HCT116 (cell line): ENCODE measurements around the gene ERC2. TPM values are rescaled to one million over a fixed set of nuclear protein-coding genes. Genes with fewer than 3 reads are reported as not detected.

Source experiments
- ATAC-seq: fragments of 200-7000 bp; cut with Tn5 transposase; 2 replicates; pipeline ENCODE4 v1.9.1; 2020; ENCODE audit warnings: mild to moderate bottlenecking, moderate library complexity
- BruUV-seq: library from RNA; stranded (reverse); fragments of 400-500 nt; replicated peaks from 2 replicates; lab custom pipeline; 2021; lab: Mats Ljungman, UMichigan
- CTCF ChIA-PET: fragments of 300-600 bp; sonication (Branson Sonifier 250); formaldehyde crosslinking; loops from one replicate; lab custom pipeline; 2021; ENCODE audit warnings: antibody characterized with exemption; lab: Charles Lee
- POLR2A ChIA-PET: fragments of 300-600, 350-600 bp; sonication (Branson Sonifier 250); formaldehyde crosslinking; loops from one replicate; lab custom pipeline; 2021; ENCODE audit warnings: antibody characterized with exemption; lab: Charles Lee
- RAD21 ChIA-PET, 2 experiments: fragments of 300-600 bp; sonication (Branson Sonifier 250); formaldehyde crosslinking; loops; one replicate each; lab custom pipeline; 2023; ENCODE audit warnings: low total read pairs in 2 of 2; ENCODE audit not compliant: uncharacterized antibody in 2 of 2, unreplicated experiment in 2 of 2, low non-redundant PET in 1 of 2; lab: Charles Lee
- DNase-seq: peaks from one replicate; pipeline ENCODE4 v3.0.0-alpha.2; 2010; ENCODE audit warnings: low read depth, low spot score
- H2AFZ ChIP-seq: fragments of 200-600 bp; shearing (Covaris generic), sonication (generic); 2 replicates; pipeline ENCODE4 v1.6.1; 2017; ENCODE audit warnings: low read depth, mixed run types, mixed read lengths, antibody characterized with exemption, low read length; ENCODE audit not compliant: poor library complexity, severe bottlenecking
- H3K27ac ChIP-seq: 2 replicates; pipeline ENCODE4 v1.5.1; 2012; ENCODE audit warnings: low read depth, low read length
- H3K27me3 ChIP-seq: fragments of 200-600 bp; sonication (generic); 2 replicates; pipeline ENCODE4 v1.6.1; 2016; ENCODE audit warnings: mixed run types, low read length, mixed read lengths; ENCODE audit not compliant: insufficient read depth
- H3K36me3 ChIP-seq, 2 experiments: fragments of 200-500 bp in 1 of 2; fragments of 200-600 bp in 1 of 2; sonication (Bioruptor generic) in 1 of 2; sonication (generic) in 1 of 2; 2 replicates each; pipeline versions ENCODE4 v1.5.1 to v1.6.1; 2014 to 2016; ENCODE audit warnings: low read length in 2 of 2, inconsistent platforms in 1 of 2, mixed read lengths in 1 of 2, mixed run types in 1 of 2; ENCODE audit not compliant: insufficient read depth in 2 of 2, control insufficient read depth in 1 of 2
- H3K4me1 ChIP-seq, 2 experiments: fragments of 200-600 bp in 1 of 2; sonication (generic) in 1 of 2; 2 replicates each; pipeline versions ENCODE4 v1.5.1 to v1.6.1; 2012 to 2017; ENCODE audit warnings: low read length in 2 of 2, inconsistent platforms in 1 of 2, mild to moderate bottlenecking in 1 of 2, mixed read lengths in 1 of 2, mixed run types in 1 of 2, moderate library complexity in 1 of 2; ENCODE audit not compliant: insufficient read depth in 2 of 2, control insufficient read depth in 1 of 2
- H3K4me2 ChIP-seq: fragments of 200-600 bp; sonication (generic); 2 replicates; pipeline ENCODE4 v1.6.1; 2017; ENCODE audit warnings: mixed run types, low read length, mixed read lengths
- H3K4me3 ChIP-seq, 2 experiments: fragments of 200-600 bp in 1 of 2; sonication (generic) in 1 of 2; replicated peaks in 1 of 2; 2 replicates each; pipeline ENCODE4 v1.5.1; 2011 to 2016; ENCODE audit warnings: low read length in 2 of 2, control low read depth in 1 of 2, low read depth in 1 of 2, mild to moderate bottlenecking in 1 of 2, mixed read lengths in 1 of 2, mixed run types in 1 of 2
- H3K79me2 ChIP-seq: fragments of 200-600 bp; sonication (generic); 2 replicates; pipeline ENCODE4 v1.6.1; 2017; ENCODE audit warnings: mild to moderate bottlenecking, mixed run types, low read length, moderate library complexity, mixed read lengths; ENCODE audit not compliant: insufficient read depth
- H3K9ac ChIP-seq: fragments of 200-600 bp; sonication (generic); 2 replicates; pipeline ENCODE4 v1.6.1; 2016; ENCODE audit warnings: low read length, mixed read lengths
- H3K9me2 ChIP-seq: fragments of 200-600 bp; sonication (generic), shearing (Covaris generic); 2 replicates; pipeline ENCODE4 v1.6.1; 2017; ENCODE audit warnings: mixed run types, mild to moderate bottlenecking, moderate library complexity; ENCODE audit not compliant: insufficient read depth
- H3K9me3 ChIP-seq, 2 experiments: fragments of 200-500 bp in 1 of 2; fragments of 200-600 bp in 1 of 2; sonication (Bioruptor generic) in 1 of 2; sonication (generic) in 1 of 2; 2 replicates each; pipeline ENCODE4 v1.6.1; 2014 to 2017; ENCODE audit warnings: low read length in 2 of 2, mixed read lengths in 2 of 2, inconsistent platforms in 1 of 2, low read depth in 1 of 2, mild to moderate bottlenecking in 1 of 2, mixed run types in 1 of 2, moderate library complexity in 1 of 2; ENCODE audit not compliant: control insufficient read depth in 1 of 2, insufficient read depth in 1 of 2
- H4K20me1 ChIP-seq: fragments of 200-600 bp; sonication (generic), shearing (Covaris generic); 2 replicates; pipeline ENCODE4 v1.6.1; 2017; ENCODE audit warnings: mixed run types, mild to moderate bottlenecking, moderate library complexity; ENCODE audit not compliant: insufficient read depth
- CBX3 ChIP-seq: IDR thresholded peaks from 2 replicates; pipeline ENCODE4 v1.6.1; 2012; ENCODE audit warnings: low read depth
- EGR1 ChIP-seq: IDR thresholded peaks from 2 replicates; pipeline ENCODE4 v1.6.1; 2012; ENCODE audit warnings: low read depth
- FOSL1 ChIP-seq: IDR thresholded peaks from 2 replicates; pipeline ENCODE4 v1.6.1; 2012; ENCODE audit warnings: low read depth
- JUND ChIP-seq: IDR thresholded peaks from 2 replicates; pipeline ENCODE4 v1.6.1; 2012
- POLR2A ChIP-seq: IDR thresholded peaks from 2 replicates; pipeline ENCODE4 v1.7.0; 2011; ENCODE audit warnings: borderline replicate concordance; ENCODE audit not compliant: insufficient read depth, insufficient read length; ENCODE audit errors: extremely low read depth
- POLR2AphosphoS5 ChIP-seq: IDR thresholded peaks from 2 replicates; pipeline ENCODE4 v1.6.1; 2011; ENCODE audit warnings: mild to moderate bottlenecking, low read depth, low read length, moderate library complexity
- SIN3A ChIP-seq: IDR thresholded peaks from 2 replicates; pipeline ENCODE4 v1.6.1; 2012; ENCODE audit warnings: low read depth
- YY1 ChIP-seq: IDR thresholded peaks from 2 replicates; pipeline ENCODE4 v1.6.1; 2011; ENCODE audit warnings: low read length, low read depth, moderate library complexity, mild to moderate bottlenecking; ENCODE audit not compliant: insufficient replicate concordance; ENCODE audit errors: extremely low read depth
- intact Hi-C: fragments of 100-400 bp; cut with micrococcal nuclease; formaldehyde crosslinking; loops from 2 replicates; pipeline ENCODE4 v1.10.0; 2022
- total RNA-seq: library from RNA; stranded (reverse); gene quantifications from one replicate; pipeline ENCODE4 v1.2.1, GENCODE V29; 2021; ENCODE audit not compliant: unreplicated experiment
- TF ChIP-seq, protein P1 (sequence below): IDR thresholded peaks from 2 replicates; pipeline ENCODE4 v1.6.1; 2012; ENCODE audit warnings: low read depth

ERC2 gene
- total RNA-seq, 1 experiment from 2014 or later, result not detected

DNA sequence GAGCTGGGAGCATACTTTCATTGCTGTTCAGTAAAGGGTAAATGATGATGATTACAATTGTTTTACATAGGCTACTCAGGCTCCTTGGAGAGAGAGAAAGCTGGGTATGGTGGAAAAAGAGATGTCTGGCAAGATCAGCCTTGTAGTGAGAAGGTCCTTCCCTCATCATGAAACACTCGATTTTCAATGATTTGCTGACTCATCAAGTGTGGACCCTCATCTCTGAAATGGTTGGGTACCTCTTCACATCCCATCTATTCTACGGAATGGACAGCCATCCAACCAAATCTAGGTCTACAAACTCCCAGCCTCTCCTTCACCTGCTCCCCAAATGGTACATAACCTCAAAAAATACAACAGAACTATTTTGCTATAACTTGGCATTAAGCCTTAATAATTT is 610.6 kb downstream of the ERC2 start:
- Histone ChIP-seq H3K4me1 (no peaks in the 10 kb centered on the region), H2AFZ (no peak overlapping the region), H3K9ac (no peak overlapping the region), H3K9me2 (no peaks in the 10 kb centered on the region), H3K79me2 (no peaks in the 10 kb centered on the region), H3K4me2 (no peak overlapping the region), H3K4me3 (no peak overlapping the region), H3K9me3 (no peaks in the 10 kb centered on the region), H4K20me1 (no peaks in the 10 kb centered on the region), H3K36me3 (no peaks in the 10 kb centered on the region), H3K27me3 (no peaks in the 10 kb centered on the region), H3K27ac (no peak overlapping the region)
- TF ChIP-seq, protein P1, sequence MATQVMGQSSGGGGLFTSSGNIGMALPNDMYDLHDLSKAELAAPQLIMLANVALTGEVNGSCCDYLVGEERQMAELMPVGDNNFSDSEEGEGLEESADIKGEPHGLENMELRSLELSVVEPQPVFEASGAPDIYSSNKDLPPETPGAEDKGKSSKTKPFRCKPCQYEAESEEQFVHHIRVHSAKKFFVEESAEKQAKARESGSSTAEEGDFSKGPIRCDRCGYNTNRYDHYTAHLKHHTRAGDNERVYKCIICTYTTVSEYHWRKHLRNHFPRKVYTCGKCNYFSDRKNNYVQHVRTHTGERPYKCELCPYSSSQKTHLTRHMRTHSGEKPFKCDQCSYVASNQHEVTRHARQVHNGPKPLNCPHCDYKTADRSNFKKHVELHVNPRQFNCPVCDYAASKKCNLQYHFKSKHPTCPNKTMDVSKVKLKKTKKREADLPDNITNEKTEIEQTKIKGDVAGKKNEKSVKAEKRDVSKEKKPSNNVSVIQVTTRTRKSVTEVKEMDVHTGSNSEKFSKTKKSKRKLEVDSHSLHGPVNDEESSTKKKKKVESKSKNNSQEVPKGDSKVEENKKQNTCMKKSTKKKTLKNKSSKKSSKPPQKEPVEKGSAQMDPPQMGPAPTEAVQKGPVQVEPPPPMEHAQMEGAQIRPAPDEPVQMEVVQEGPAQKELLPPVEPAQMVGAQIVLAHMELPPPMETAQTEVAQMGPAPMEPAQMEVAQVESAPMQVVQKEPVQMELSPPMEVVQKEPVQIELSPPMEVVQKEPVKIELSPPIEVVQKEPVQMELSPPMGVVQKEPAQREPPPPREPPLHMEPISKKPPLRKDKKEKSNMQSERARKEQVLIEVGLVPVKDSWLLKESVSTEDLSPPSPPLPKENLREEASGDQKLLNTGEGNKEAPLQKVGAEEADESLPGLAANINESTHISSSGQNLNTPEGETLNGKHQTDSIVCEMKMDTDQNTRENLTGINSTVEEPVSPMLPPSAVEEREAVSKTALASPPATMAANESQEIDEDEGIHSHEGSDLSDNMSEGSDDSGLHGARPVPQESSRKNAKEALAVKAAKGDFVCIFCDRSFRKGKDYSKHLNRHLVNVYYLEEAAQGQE, result no peak
- TF ChIP-seq FOSL1 (no peak), EGR1 (no peak), SIN3A (no peak), CBX3 (no peak), POLR2AphosphoS5 (no peak), POLR2A (no peak), YY1 (no peak), JUND (no peak)
- ChIA-PET CTCF (no interaction called here), RAD21 (no interaction called here), POLR2A (no interaction called here)
- no peak for DNase-seq
- ATAC-seq, result no peak
- intact Hi-C loops, result no loop called here
- BruUV-seq, result no TSS peak
